Measurements from ENCODE around the gene FUT8.

- TF ChIP-seq POLR2A (IDR thresholded peaks at IDR 0.05; ENCODE audit: borderline replicate concordance, extremely low read depth, insufficient read depth, insufficient read length), result no peak
- no peak for TF ChIP-seq ZFX (IDR thresholded peaks at IDR 0.05)
- TF ChIP-seq CTCF (IDR thresholded peaks at IDR 0.05 in 2 of 3, conservative IDR thresholded peaks at IDR 0.05 in 1 of 3; ENCODE audit: borderline replicate concordance in 1 of 3, insufficient read depth in 1 of 3, low read depth in 2 of 3, low read length in 2 of 3), result no peak
- TF ChIP-seq TCF7L2 (IDR thresholded peaks at IDR 0.05; ENCODE audit: borderline replicate concordance, extremely low read depth, insufficient read depth, insufficient read length), result no peak
- TF ChIP-seq RAD21 (IDR thresholded peaks at IDR 0.05; ENCODE audit: low read depth), result no peak
- TF ChIP-seq POLR2AphosphoS5 (IDR thresholded peaks at IDR 0.05; ENCODE audit: low read depth, low read length), result no peak
- no peak for TF ChIP-seq ATF3 (IDR thresholded peaks at IDR 0.05)
- no peak for TF ChIP-seq EZH2 (IDR thresholded peaks at IDR 0.05)
These were observed 360.5 kb downstream of the FUT8 start for GRCh38 chr14:65772921-65773574.

Data from HCT116 (cell line).